IPS-18c (cell line): Measurements from ENCODE around the gene APOE.
"Not testable (repeated sequence)": the region's sequence is repeated elsewhere in the genome, so short reads cannot be mapped to it uniquely, and the experiment has no call there.

Source experiments
- H3K4me3 ChIP-seq: 2 replicates; pipeline ENCODE4 v1.7.0; 2013; ENCODE audit warnings: low read depth, mild to moderate bottlenecking, low read length, moderate library complexity; ENCODE audit not compliant: insufficient read depth
- H3K9me3 ChIP-seq: one replicate; pipeline ENCODE4 v1.6.1; 2013; ENCODE audit warnings: mild to moderate bottlenecking, low read length, moderate library complexity; ENCODE audit not compliant: control insufficient read depth, insufficient read depth

The APOE gene

DNA sequence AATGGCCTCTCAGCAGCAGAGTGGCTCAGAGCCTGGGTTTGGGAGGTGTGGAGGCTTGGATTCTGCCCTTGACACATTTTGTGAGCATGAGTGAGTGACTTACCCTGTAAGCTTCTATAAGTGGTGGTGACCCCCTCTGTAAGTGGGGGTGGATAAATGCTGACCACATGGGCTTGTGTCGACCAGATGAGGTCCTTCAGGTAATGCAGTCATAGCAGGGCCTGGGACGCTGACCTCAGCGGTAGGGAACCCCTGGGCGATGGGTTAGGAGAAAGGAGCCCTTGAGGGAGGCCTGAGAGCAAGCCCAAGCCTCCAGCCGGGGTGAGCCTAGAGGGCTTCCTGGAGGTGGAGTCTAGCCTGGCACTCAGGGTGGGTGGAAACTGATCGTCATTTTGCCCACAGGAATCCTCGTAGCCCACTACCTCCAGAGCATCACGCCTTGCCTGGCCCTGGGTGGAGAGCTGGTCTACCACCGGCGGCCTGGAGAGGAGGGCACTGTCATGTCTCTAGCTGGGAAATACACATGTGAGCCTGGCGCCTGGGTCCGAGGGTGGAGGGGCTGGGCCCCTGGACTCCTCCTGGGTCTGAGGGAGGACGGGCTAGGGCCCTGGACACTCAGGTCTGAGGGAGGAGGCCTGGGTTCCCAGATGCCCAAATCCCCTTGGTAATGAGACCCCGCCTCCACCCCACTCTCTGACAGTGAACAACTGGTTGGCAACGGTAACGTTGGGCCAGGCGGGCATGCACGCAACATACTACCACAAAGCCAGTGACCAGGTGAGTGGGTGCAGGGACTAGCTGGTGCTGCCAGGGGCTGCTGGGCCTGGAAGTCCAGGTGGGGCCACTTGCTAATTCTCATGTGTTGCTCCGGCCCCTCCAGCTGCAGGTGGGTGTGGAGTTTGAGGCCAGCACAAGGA is 5.0 kb upstream of the APOE start:
- H3K4me3 ChIP-seq, result no peak overlapping the region

DNA sequence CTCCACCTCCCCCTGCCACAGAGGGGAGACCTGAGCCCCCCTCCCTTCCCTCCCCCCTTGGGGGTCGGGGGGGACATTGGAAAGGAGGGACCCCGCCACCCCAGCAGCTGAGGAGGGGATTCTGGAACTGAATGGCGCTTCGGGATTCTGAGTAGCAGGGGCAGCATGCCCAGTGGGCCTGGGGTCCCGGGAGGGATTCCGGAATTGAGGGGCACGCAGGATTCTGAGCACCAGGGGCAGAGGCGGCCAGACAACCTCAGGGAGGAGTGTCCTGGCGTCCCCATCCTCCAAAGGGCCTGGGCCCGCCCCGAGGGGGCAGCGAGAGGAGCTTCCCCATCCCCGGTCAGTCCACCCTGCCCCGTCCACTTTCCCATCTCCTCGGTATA is 2.4 kb upstream of the APOE start:
- H3K4me3 ChIP-seq, result no peak overlapping the region

More for the DNA sequence above, 5.0 kb upstream of the APOE start:
- H3K9me3 ChIP-seq, result no peaks in the 10 kb centered on the region

DNA sequence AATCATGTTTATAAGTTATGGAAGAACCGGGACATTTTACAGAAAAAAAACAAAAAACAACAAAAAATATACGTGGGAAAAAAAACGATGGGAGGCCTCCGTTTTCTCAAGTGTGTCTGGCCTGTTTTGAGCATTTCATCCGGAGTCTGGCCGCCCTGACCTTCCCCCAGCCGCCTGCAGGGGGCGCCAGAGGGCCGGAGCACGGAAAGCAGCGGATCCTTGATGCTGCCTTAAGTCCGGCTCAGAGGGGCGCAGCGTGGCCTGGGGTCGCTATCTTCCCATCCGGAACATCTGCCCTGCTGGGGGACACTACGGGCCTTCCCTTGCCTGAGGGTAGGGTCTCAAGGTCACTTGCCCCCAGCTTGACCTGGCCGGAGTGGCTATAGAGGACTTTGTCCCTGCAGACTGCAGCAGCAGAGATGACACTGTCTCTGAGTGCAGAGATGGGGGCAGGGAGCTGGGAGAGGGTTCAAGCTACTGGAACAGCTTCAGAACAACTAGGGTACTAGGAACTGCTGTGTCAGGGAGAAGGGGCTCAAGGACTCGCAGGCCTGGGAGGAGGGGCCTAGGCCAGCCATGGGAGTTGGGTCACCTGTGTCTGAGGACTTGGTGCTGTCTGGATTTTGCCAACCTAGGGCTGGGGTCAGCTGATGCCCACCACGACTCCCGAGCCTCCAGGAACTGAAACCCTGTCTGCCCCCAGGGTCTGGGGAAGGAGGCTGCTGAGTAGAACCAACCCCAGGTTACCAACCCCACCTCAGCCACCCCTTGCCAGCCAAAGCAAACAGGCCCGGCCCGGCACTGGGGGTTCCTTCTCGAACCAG is 1.8 kb upstream of the APOE start:
- H3K9me3 ChIP-seq, result no peaks in the 10 kb centered on the region
- no peak overlapping the region for H3K4me3 ChIP-seq

More for the DNA sequence above, 2.4 kb upstream of the APOE start:
- H3K9me3 ChIP-seq, result no peaks in the 10 kb centered on the region

DNA sequence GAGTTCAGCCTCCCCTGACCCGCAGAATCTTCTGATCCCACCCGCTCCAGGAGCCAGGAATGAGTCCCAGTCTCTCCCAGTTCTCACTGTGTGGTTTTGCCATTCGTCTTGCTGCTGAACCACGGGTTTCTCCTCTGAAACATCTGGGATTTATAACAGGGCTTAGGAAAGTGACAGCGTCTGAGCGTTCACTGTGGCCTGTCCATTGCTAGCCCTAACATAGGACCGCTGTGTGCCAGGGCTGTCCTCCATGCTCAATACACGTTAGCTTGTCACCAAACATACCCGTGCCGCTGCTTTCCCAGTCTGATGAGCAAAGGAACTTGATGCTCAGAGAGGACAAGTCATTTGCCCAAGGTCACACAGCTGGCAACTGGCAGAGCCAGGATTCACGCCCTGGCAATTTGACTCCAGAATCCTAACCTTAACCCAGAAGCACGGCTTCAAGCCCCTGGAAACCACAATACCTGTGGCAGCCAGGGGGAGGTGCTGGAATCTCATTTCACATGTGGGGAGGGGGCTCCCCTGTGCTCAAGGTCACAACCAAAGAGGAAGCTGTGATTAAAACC is 1.1 kb upstream of the APOE start:
- H3K4me3 ChIP-seq, result no peak overlapping the region
- H3K9me3 ChIP-seq, result no peaks in the 10 kb centered on the region

DNA sequence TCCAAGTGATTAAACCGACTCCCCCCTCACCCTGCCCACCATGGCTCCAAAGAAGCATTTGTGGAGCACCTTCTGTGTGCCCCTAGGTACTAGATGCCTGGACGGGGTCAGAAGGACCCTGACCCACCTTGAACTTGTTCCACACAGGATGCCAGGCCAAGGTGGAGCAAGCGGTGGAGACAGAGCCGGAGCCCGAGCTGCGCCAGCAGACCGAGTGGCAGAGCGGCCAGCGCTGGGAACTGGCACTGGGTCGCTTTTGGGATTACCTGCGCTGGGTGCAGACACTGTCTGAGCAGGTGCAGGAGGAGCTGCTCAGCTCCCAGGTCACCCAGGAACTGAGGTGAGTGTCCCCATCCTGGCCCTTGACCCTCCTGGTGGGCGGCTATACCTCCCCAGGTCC is 2.0 kb downstream of the APOE start:
- no peak overlapping the region; the same call in 1 of the 2 replicates for H3K4me3 ChIP-seq
- H3K9me3 ChIP-seq, result no peaks in the 10 kb centered on the region

DNA sequence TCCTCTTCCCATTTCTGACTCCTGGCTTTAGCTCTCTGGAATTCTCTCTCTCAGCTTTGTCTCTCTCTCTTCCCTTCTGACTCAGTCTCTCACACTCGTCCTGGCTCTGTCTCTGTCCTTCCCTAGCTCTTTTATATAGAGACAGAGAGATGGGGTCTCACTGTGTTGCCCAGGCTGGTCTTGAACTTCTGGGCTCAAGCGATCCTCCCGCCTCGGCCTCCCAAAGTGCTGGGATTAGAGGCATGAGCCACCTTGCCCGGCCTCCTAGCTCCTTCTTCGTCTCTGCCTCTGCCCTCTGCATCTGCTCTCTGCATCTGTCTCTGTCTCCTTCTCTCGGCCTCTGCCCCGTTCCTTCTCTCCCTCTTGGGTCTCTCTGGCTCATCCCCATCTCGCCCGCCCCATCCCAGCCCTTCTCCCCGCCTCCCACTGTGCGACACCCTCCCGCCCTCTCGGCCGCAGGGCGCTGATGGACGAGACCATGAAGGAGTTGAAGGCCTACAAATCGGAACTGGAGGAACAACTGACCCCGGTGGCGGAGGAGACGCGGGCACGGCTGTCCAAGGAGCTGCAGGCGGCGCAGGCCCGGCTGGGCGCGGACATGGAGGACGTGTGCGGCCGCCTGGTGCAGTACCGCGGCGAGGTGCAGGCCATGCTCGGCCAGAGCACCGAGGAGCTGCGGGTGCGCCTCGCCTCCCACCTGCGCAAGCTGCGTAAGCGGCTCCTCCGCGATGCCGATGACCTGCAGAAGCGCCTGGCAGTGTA is 2.7 kb downstream of the APOE start:
- H3K4me3 ChIP-seq, result no peak overlapping the region

DNA sequence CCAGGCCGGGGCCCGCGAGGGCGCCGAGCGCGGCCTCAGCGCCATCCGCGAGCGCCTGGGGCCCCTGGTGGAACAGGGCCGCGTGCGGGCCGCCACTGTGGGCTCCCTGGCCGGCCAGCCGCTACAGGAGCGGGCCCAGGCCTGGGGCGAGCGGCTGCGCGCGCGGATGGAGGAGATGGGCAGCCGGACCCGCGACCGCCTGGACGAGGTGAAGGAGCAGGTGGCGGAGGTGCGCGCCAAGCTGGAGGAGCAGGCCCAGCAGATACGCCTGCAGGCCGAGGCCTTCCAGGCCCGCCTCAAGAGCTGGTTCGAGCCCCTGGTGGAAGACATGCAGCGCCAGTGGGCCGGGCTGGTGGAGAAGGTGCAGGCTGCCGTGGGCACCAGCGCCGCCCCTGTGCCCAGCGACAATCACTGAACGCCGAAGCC is 3.3 kb downstream of the APOE start:
- Histone ChIP-seq H3K4me3 (no peak overlapping the region), H3K9me3 (no peaks in the 10 kb centered on the region)

More for the DNA sequence above, 2.7 kb downstream of the APOE start:
- no peaks in the 10 kb centered on the region for H3K9me3 ChIP-seq

DNA sequence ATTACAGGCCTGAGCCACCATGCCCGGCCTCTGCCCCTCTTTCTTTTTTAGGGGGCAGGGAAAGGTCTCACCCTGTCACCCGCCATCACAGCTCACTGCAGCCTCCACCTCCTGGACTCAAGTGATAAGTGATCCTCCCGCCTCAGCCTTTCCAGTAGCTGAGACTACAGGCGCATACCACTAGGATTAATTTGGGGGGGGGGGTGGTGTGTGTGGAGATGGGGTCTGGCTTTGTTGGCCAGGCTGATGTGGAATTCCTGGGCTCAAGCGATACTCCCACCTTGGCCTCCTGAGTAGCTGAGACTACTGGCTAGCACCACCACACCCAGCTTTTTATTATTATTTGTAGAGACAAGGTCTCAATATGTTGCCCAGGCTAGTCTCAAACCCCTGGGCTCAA is 4.2 kb downstream of the APOE start:
- Histone ChIP-seq H3K9me3 (no peaks in the 10 kb centered on the region), H3K4me3 (no peak overlapping the region)

DNA sequence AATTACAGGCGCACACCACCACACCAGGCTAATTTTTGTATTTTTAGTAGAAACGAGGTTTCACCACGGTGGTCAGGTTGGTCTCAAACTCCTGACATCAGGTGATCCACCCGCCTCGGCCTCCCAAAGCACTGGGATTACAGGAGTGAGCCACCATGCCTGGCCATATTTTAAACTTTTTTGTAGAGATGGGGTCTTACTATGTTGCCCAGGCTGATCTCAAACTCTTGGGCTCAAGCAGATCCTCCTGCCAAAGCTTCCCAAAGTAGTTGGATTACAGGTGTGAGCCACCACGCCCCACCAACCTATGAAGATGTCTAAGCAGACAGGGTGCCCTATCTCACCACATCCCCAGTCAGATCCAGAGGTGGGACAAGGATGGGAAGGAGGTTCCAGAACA is 6.3 kb downstream of the APOE start:
- H3K9me3 ChIP-seq, H3K4me3 ChIP-seq: not testable (repeated sequence)

DNA sequence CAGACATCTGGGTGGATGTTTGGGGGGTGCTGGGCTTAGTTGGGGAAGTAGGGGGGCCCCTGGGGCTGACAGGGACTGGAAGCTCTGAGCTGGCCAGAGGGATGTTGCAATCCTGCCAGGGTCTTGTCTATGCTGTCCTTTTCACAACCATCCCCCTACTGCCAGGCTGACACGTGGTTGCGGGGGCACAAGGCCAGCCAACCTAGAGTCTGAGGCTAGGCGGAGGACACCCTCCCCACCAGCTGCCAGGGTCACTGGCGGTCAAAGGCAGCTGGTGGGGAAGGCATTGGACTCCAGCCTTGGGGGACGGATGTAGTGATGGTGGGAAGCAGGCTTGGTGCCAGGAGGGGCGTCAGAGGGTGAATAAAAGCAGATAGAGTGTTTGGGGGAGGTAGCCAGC is 7.3 kb downstream of the APOE start:
- H3K9me3 ChIP-seq, result no peaks in the 10 kb centered on the region
- H3K4me3 ChIP-seq, result no peak overlapping the region

DNA sequence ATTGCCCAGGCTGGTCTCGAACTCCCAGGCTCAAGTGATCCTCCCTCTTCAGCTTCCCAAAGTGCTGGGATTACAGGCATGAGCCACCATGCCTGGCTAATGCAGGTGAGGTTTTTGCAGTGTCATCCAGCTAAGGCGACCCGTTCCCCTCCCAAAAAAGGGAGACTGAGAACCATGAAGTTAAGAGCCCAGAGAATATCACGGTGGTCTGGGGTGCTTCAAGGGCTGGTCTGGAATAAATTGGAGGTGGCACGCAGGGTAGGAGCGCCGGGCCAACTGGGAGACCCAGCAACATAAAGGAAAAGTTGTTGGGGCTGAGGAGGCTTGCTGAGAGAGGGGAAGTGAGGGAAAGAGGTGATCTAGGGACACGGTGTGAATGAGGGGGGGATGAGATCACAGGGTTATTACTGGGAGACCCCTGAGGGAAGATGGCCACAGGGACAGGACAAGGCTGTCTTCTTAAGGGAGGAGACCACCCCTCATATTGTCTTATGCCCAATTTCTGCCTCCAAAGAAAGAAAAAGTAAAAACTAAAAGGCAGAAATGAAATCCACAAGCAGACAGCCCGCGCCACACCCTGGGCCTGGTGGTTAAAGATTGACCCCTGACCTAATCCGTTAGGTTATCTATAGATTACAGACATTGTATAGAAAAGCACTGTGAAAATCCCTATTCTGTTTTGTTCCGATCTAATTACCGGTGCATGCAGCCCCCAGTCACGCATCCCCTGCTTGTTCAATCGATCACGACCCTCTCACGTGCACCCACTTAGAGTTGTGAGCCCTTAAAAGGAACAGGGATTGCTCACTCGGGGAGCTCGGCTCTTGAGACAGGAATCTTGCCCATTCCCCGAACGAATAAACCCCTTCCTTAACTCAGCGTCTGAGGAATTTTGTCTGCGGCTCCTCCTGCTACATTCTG is 8.2 kb downstream of the APOE start:
- not testable (repeated sequence) for H3K9me3 ChIP-seq
- peak overlapping the region; percentile 57; the same call in 1 of the 2 replicates for H3K4me3 ChIP-seq

DNA sequence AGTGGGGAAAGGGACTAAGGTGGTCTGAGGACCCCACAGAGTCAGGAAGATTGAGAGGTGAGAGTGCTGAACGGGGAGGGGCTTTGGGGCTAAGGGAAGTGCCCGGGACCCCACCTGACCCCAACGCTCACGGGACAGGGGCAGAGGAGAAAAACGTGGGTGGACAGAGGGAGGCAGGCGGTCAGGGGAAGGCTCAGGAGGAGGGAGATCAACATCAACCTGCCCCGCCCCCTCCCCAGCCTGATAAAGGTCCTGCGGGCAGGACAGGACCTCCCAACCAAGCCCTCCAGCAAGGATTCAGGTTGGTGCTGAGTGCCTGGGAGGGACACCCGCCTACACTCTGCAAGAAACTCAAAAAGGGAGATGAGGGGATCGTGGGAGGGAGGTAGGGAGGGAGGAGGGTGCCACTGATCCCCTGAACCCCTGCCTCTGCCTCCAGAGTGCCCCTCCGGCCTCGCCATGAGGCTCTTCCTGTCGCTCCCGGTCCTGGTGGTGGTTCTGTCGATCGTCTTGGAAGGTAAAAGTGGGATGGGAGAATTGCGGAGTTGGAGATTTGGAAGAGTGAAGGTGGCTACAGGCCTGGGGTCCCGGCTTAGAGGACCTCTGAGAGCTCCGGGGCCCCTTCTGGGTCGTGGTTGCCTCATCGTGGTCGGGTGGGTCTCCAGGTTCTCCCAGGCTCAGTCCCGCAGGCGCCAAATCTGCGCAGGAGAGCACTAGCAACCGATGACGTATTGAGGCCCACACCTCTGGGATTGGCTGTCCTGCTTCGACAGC is 9.0 kb downstream of the APOE start, which contains the start of gene APOC1:
APOC1 (plus strand) TSS at position 176 of the 774 bp plus-strand sequence; CDS start at position 460, 284 bp downstream.
- H3K4me3 ChIP-seq, result peak within 1 kb of the TSS; percentile 57
- not testable (repeated sequence) for H3K9me3 ChIP-seq

DNA sequence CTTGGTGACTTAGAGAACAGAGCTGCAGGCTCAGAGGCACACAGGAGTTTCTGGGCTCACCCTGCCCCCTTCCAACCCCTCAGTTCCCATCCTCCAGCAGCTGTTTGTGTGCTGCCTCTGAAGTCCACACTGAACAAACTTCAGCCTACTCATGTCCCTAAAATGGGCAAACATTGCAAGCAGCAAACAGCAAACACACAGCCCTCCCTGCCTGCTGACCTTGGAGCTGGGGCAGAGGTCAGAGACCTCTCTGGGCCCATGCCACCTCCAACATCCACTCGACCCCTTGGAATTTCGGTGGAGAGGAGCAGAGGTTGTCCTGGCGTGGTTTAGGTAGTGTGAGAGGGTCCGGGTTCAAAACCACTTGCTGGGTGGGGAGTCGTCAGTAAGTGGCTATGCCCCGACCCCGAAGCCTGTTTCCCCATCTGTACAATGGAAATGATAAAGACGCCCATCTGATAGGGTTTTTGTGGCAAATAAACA is 18.7 kb downstream of the APOE start:
- peaks cover 2% of the 10 kb centered on the region for H3K9me3 ChIP-seq

DNA sequence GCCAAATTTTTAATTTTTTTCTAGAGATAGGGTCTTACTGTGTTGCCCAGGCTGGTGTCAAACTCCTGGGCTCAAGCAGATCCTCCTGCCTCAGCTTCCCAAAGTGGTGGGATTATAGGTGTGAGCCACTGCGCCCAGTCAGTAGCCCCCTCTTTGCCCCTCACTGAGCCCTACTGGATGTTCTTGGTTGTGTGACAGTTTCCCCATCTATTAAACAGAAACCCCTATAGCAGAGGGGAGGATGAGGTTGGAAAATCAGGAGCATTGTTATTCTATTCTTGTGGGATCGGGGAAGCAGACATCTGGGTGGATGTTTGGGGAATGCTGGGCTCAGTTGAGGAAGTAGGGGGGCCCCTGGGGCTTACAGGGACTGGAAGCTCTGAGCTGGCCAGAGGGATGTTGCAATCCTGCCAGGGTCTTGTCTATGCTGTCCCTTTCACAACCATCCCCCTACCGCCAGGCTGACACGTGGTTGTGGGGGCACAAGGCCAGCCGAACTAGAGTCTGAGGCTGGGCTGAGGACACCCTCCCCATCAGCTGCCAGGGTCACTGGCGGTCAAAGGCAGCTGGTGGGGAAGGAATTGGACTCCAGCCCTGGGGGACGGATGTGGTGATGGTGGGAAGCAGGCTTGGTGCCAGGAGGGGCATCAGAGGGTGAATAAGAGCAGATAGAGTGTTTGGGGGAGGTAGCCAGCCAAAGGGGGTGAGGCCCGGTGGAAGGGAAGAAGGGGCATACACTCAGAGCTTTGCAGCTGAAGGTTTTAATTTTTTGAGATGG is 19.7 kb downstream of the APOE start:
- no peak overlapping the region for H3K4me3 ChIP-seq

More for the DNA sequence above, 18.7 kb downstream of the APOE start:
- H3K4me3 ChIP-seq, result no peak overlapping the region

More for the DNA sequence above, 19.7 kb downstream of the APOE start:
- H3K9me3 ChIP-seq, result no peaks in the 10 kb centered on the region
